HUES48 (cell line): ENCODE results near the gene TTL.
"Not testable (repeated sequence)": the region's sequence is repeated elsewhere in the genome, so short reads cannot be mapped to it uniquely, and the experiment has no call there.

Source experiments
- H3K27ac ChIP-seq: one replicate; pipeline ENCODE4 v1.7.0; 2013; ENCODE audit warnings: low read depth, low read length, inconsistent platforms
- H3K27me3 ChIP-seq: 2 replicates; pipeline ENCODE4 v1.6.1; 2013; ENCODE audit warnings: mild to moderate bottlenecking, low read length; ENCODE audit not compliant: control insufficient read depth, insufficient read depth
- H3K36me3 ChIP-seq: 2 replicates; pipeline ENCODE4 v1.6.1; 2013; ENCODE audit warnings: low read length; ENCODE audit not compliant: control insufficient read depth, insufficient read depth
- H3K4me1 ChIP-seq: 2 replicates; pipeline ENCODE4 v1.6.1; 2013; ENCODE audit warnings: mild to moderate bottlenecking, low read length; ENCODE audit not compliant: control insufficient read depth, insufficient read depth
- H3K4me3 ChIP-seq: 2 replicates; pipeline ENCODE4 v1.5.1; 2013; ENCODE audit warnings: mild to moderate bottlenecking, low read depth, low read length
- H3K9ac ChIP-seq: 2 replicates; pipeline ENCODE4 v1.6.1; 2013; ENCODE audit warnings: mild to moderate bottlenecking, low read depth, low read length, moderate library complexity
- H3K9me3 ChIP-seq: 2 replicates; pipeline ENCODE4 v1.6.1; 2013; ENCODE audit warnings: low read length; ENCODE audit not compliant: control insufficient read depth, insufficient read depth

The TTL gene

DNA sequence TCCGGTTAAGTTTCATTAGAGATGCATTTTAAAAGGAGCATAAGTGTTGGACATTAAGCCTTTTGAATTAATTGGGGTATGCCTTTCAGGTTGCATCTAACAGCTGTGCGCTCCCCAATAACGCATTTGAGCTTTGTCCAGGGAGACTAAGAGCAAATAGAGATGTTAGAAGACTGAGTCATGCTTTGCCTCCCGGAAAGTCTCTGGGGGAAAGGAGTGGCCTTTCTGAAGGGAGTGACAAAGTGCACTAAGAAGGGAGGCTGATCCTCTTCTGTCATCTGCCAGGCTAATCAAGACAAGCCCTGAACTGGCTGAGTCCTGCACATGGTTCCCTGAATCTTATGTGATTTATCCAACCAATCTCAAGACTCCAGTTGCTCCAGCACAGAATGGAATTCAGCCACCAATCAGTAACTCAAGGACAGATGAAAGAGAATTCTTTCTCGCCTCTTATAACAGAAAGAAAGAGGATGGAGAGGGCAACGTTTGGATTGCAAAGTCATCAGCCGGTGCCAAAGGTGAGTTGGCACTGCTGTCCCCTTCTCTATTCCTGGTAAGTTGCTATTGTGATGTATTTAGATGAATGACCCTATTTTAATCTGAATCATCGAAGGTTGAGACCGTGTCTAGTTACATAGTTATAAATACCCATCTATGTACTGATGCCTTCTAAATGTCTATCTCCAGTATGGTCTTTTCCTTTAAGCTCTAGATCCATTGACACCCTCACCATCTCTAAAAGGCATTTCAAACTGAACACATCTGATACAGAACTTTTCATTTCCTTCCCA, 12.1 kb downstream of the TTL start:
- H3K36me3 ChIP-seq, result peaks cover 27% of the 10 kb centered on the region
- H3K27ac ChIP-seq, result no peak overlapping the region
- no peaks in the 10 kb centered on the region for H3K9me3 ChIP-seq
- H3K4me3 ChIP-seq, result no peak overlapping the region
- no peaks in the 10 kb centered on the region for H3K4me1 ChIP-seq
- H3K27me3 ChIP-seq, result no peaks in the 10 kb centered on the region
- H3K9ac ChIP-seq, result no peak overlapping the region

DNA sequence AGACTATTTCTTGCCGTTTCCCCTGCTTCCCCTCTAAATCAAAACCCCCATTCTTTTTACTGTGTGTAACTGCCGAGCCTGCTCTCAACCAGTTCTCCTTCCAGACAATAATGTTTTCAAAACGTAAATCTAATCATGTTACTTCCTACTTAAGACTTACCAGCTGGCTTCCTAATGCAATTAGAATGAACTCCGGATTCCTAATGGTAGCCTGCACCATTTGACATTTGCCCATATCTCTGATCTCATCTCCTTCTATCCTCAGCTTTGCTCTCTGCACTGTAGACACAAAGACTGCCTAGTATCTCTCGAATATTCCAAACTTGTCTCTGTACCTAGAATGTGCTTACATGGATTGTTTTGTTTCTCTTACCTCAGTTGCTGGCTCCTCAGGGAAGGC, 12.9 kb downstream of the TTL start:
- no peaks in the 10 kb centered on the region for H3K4me1 ChIP-seq
- H3K36me3 ChIP-seq, result peaks cover 23% of the 10 kb centered on the region
- no peaks in the 10 kb centered on the region for H3K9me3 ChIP-seq
- no peak overlapping the region for H3K9ac ChIP-seq
- no peak overlapping the region for H3K4me3 ChIP-seq
- H3K27ac ChIP-seq, result no peak overlapping the region
- H3K27me3 ChIP-seq, result no peaks in the 10 kb centered on the region

DNA sequence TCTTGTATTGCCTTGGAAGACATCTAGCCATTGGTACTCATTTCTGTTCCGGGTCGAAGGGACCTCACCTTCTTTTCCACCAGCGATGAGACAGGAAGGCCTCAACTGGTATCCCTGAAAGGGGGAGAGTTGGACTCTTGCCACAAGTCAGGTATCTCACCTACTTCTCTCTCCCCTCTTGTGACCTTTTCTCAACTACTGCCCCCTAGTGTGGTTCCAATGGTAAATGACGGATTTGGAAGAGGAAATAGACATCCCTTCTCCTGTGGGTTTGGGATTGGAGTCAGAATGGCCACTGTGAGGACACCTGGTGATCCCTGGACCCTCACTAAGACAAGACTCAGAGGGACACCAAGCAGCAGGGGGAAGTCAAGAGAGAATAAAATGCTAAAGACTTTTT, 13.9 kb downstream of the TTL start:
- H3K36me3 ChIP-seq, result peaks cover 23% of the 10 kb centered on the region
- H3K4me1 ChIP-seq, H3K9ac ChIP-seq, H3K27ac ChIP-seq, H3K27me3 ChIP-seq, H3K9me3 ChIP-seq, H3K4me3 ChIP-seq: not testable (repeated sequence)

DNA sequence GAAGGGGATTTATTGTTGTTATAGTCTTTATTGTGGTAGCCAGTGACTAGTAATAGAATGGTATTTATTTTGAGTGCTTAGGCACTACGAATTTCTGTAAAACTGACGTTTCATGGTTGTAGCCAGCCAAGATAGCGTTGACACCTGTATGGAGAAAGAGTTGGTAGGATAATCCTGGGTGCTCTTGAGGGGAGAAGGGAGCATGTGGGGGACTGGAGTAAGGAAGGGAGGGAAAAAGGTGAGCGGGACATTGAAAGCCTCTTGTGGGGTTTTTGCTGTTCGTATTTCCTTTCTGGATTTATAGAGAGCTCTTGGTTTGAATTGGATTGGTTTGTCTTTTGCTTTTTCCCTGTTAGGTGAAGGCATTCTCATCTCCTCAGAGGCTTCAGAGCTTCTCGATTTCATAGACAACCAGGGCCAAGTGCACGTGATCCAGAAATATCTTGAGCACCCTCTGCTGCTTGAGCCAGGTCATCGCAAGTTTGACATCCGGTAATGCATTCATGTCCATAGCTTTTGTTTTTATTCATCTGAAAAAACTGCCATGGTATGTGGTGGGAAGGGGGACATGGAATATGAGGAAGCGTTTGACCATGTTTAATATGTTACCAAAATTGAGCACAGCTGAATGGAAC, 19.0 kb downstream of the TTL start:
- not testable (repeated sequence) for H3K9ac ChIP-seq, H3K27ac ChIP-seq, H3K4me3 ChIP-seq, H3K4me1 ChIP-seq, H3K27me3 ChIP-seq, H3K9me3 ChIP-seq
- H3K36me3 ChIP-seq, result peaks cover 15% of the 10 kb centered on the region

DNA sequence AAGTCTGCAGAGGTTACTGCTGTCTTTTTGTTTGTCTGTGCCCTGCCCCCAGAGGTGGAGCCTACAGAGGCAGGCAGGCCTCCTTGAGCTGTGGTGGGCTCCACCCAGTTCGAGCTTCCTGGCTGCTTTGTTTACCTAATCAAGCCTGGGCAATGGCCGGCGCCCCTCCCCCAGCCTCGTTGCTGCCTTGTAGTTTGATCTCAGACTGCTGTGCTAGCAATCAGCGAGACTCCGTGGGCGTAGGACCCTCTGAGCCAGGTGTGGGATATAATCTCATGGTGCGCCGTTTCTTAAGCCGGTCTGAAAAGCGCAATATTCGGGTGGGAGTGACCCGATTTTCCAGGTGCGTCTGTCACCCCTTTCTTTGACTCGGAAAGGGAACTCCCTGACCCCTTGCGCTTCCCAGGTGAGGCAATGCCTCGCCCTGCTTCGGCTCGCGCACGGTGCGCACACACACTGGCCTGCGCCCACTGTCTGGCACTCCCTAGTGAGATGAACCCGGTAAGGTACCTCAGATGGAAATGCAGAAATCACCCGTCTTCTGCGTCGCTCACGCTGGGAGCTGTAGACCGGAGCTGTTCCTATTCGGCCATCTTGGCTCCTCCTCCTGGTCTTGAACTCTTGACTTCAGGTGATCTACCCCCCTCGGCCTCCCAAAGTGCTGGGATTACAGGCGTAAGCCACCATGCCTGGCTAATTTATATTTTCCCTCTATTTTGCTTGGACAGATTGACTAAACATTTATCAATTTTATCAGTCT, 27.5 kb downstream of the TTL start:
- H3K27me3 ChIP-seq, H3K9ac ChIP-seq, H3K4me1 ChIP-seq, H3K9me3 ChIP-seq, H3K36me3 ChIP-seq, H3K27ac ChIP-seq: not testable (repeated sequence)
- peak overlapping the region; percentile 21 for H3K4me3 ChIP-seq

DNA sequence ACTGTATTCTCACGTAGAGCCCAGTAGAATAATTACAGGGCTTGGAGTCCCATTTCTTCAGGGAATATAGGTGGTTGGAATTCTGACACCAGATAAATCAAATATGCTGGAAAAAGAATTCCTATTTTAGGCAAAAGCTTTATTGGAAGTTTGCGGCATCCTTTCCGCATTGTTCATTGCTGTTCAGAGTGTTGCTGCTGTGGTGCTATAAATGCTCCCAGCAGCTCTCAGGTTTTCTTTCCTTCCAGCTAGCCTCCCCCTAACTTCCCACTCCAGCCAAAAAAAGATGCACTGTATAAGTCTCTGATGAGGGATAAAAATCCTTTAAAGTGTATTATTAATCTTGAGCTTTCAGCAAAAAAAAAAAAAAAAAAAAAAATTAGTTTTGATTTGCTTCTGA, 34.8 kb downstream of the TTL start:
- no peak overlapping the region for H3K27ac ChIP-seq
- H3K27me3 ChIP-seq, result no peaks in the 10 kb centered on the region
- no peak overlapping the region for H3K9ac ChIP-seq
- H3K9me3 ChIP-seq, result peaks cover 5% of the 10 kb centered on the region
- H3K4me3 ChIP-seq, result no peak overlapping the region
- peaks cover 41% of the 10 kb centered on the region for H3K36me3 ChIP-seq
- H3K4me1 ChIP-seq, result no peaks in the 10 kb centered on the region

DNA sequence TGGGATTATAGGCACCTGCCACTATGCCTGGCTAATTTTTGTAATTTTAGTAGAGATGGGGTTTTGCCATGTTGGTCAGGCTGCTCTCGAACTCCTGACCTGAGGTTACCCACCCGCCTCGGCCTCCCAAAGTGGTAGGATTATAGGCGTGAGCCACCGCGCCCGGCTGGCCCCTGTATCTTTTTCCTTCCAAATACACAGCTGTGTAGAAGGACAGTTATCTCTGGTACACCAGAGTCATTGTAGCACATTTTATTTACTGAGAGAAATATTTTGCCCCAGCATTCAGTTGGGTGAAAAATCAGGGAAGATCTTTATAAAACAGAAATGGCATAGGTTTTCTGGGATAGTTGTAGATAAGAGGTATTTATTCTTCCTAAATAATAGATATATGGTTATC, 36.9 kb downstream of the TTL start:
- Histone ChIP-seq H3K36me3 (peaks cover 52% of the 10 kb centered on the region), H3K4me3 (no peak overlapping the region), H3K27me3 (no peaks in the 10 kb centered on the region), H3K9me3 (peaks cover 5% of the 10 kb centered on the region), H3K9ac (no peak overlapping the region), H3K27ac (no peak overlapping the region), H3K4me1 (no peaks in the 10 kb centered on the region)

DNA sequence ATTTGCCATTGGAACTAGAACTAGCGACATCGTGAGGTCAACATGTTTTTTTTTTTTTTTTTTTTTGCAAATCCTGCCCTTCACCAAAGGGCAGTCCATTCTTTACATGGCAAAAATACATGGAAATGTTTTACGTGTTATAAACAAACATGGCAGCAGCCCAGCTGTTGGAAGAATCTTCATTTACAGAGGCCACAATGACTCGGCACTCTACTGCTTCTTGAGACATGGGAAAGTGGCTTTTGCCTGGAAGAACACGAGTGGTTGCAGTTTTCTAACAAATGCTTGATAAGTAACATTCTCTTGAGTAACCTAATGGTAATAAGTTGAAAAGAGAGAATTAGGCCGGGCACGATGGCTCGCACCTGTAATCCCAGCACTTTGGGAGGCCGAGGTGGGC, 37.5 kb downstream of the TTL start:
- no peak overlapping the region for H3K9ac ChIP-seq
- H3K27ac ChIP-seq, result no peak overlapping the region
- peaks cover 2% of the 10 kb centered on the region for H3K9me3 ChIP-seq
- no peaks in the 10 kb centered on the region for H3K27me3 ChIP-seq
- peaks cover 48% of the 10 kb centered on the region for H3K36me3 ChIP-seq
- no peaks in the 10 kb centered on the region for H3K4me1 ChIP-seq
- H3K4me3 ChIP-seq, result no peak overlapping the region

DNA sequence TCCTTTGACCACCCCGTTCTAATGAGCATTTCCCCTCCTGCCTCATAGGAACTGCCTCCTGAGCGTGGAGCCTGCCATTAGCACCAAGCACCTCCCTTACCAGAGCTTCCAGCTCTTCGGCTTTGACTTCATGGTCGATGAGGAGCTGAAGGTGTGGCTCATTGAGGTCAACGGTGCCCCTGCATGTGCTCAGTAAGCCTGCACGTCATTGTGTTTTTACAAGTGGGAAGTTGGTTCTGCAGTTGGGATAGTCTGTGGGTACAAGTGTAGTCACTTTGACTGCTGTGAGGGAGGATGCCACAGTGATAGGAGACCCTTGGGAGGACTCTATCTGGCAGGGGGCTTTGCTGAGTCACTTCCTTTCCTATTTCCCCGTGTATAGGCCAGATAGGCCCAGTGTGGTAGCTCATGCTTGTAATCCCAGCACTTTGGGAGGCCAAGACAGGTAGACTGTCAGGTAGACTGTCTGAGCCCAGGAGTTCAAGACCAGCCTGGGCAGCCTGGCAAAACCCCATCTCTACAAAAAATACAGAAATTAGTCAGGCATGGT, 38.4 kb downstream of the TTL start:
- Histone ChIP-seq H3K4me1 (no peaks in the 10 kb centered on the region), H3K36me3 (peaks cover 41% of the 10 kb centered on the region), H3K27ac (no peak overlapping the region), H3K9me3 (no peaks in the 10 kb centered on the region), H3K9ac (no peak overlapping the region), H3K27me3 (no peaks in the 10 kb centered on the region), H3K4me3 (no peak overlapping the region)

DNA sequence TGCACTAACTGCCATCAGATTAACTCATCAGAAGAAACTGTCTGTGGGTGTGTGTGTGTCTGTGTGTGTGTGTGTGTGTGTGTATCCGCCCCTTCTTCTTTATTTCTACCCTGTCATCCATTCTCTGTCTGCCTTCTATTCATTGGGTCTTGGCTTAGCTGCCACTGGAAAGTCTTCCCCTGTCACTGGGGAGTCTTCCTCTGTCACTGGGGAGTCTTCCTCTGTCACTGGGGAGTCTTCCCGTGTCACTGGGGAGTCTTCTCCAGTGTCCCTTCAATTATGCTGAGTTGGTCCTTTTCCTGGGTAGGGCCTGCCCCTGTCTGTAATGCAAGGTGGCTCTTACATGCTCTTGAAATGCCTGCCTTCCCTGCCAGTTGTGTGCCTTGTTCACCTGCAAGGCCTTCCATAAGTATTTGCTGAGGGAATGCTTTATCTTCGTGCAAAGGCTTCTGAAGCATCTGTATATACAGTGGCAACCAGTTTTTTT, 41.4 kb downstream of the TTL start:
- Histone ChIP-seq H3K27ac (no peak overlapping the region), H3K4me3 (no peak overlapping the region), H3K27me3 (no peaks in the 10 kb centered on the region), H3K4me1 (no peaks in the 10 kb centered on the region), H3K36me3 (peaks cover 42% of the 10 kb centered on the region), H3K9me3 (no peaks in the 10 kb centered on the region), H3K9ac (no peak overlapping the region)

DNA sequence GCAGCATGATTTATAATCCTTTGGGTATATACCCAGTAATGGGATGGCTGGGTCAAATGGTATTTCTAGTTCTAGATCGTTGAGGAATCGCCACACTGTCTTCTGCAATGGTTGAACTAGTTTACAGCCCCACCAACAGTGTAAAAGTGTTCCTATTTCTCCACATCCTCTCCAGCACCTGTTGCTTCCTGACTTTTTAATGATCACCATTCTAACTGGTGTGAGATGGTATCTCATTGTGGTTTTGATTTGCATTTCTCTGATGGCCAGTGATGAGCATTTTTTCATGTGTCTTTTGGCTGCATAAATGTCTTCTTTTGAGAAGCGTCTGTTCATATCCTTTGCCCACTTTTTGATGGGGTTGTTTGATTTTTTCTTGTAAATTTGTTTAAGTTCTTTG, 42.3 kb downstream of the TTL start:
- not testable (repeated sequence) for H3K27ac ChIP-seq, H3K4me3 ChIP-seq, H3K9me3 ChIP-seq, H3K9ac ChIP-seq, H3K27me3 ChIP-seq, H3K4me1 ChIP-seq
- peaks cover 47% of the 10 kb centered on the region for H3K36me3 ChIP-seq
